HL-60/S4 treated with retinoic acid at 250 ng/mL for 4 days and 3 days (cell line): ENCODE results near the gene CD300A.

ENCODE experiments used
- in situ Hi-C: fragments of 300-500 bp; cut with MboI; formaldehyde crosslinking; loops from 2 replicates; pipeline ENCODE4 v1.7.0; 2022; ENCODE audit warnings: low sequenced_read_pairs

CD300A gene

DNA sequence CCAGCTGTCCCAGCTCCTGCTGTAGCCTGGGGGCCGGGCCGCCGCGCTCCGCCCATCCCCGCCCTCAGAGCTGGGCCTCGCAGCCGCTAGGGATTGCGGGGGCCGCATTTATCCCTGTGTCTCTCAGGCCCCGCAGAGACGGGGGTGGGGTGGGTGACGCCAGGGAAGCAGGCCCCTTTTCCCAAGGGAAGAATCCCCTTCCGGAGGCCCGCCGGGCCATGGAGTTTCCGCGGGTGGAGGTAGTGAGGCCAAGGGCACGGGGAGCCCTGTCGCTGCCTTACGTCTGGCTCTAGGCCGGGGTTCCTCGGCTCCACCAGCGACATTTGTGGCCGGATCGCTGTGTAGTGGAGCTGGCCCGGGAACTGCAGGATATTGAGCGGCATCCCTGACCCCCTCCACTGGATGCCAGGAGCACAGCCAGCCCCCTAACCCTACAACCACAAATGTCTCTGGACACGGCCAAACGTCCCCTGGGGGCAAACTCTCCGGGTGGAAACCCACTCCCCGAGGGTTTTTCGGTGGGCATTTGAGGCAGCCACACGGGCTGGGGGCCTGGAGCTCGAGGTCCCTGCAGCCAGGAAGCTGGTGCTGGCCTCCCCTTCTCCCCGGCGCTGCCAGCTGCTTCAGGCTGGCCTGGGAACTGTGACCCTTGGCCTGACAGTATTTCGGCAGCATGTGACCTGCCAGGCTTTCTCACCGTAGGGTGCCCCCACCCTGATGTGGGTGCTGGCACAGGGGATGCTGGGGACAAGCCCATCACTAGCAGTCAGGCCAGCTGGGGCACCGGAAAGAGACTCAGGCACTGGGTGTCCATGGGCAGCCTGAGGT, 12.0 kb upstream of the CD300A start:
- in situ Hi-C loops = no loop called here

DNA sequence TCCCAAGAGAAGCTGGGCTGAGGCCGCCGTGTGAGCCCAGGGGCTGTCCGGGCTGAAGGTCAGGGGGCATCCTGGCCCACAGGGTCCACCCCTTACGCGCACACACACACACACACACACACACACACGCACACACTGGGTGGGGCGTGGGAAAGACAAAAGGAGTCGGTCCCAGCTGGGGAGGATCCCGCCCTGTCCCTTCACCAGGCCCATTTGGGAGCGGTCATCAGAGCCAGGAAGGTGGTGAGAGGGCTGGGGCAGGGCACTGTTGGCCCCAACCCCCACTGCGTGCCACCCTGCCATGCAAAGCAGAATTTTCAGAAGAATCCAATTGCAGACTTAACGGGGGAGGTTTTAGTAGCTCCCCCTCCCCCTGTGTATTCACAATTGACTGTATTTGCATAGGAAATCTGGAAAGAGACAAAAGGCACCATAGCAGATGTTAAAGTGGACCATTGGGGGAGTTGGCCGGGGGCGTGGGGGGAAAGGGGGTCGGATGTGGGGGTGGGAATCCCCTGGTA, 11.3 kb upstream of the CD300A start:
- in situ Hi-C loops = no loop called here

DNA sequence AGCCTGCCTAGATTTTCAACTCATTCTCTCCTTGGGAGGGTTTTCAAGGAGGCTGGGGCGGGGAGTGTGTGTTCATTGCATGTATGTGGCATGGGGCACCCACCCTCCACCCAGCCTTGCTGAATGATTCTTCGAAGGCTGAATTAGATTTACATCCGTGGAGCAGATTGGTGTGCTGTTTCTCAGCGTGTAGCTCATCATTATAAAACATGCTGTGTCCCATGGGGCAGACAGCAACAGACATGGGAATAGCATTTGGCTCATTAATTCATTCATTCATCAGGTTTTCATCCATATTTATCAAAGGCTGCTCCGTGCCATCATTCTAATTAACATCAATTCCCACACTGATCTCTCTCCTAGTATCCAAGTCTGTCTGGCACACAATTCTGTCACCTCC, 10.6 kb upstream of the CD300A start:
- in situ Hi-C loops = no loop called here

GRCh38 chr17:74457146-74457819, 9.2 kb upstream of the CD300A start:
- in situ Hi-C loops = no loop called here

DNA sequence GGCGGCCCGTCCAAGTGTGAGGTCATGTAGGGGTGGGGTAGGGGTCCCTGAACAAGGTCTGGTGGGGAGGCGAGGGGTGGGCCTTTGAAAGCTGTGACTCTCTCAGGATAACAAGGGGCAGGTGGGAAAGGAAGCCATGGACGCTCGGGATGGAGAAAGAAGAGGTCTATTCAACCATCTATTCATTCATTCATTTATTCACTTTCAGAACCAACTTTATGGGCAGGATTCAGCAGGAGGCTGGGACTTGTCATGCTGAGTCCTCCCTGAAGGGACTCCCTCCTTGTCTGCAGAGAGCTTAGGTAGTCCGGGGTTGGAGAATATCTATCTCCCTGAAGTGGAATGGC, 8.6 kb upstream of the CD300A start:
- in situ Hi-C loops = no loop called here

DNA sequence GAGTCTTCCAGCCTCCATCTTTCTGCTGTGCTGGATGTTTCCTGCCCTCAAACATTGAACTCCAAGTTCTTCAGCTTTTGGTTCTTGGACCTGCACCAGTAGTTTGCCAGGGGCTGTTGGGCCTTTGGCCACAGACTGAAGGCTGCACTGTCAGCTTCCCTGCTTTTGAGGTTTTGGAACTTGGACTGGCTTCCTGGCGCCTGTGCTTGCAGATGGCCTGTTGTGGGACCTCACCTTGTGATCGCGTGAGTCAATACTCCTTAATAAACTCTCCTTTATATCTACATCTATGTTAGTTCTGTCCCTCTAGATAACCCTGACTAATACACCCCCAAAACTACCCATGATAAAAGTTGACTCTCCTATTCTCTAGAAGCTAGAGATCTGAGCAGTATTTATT, 7.6 kb upstream of the CD300A start:
- in situ Hi-C loops = no loop called here

DNA sequence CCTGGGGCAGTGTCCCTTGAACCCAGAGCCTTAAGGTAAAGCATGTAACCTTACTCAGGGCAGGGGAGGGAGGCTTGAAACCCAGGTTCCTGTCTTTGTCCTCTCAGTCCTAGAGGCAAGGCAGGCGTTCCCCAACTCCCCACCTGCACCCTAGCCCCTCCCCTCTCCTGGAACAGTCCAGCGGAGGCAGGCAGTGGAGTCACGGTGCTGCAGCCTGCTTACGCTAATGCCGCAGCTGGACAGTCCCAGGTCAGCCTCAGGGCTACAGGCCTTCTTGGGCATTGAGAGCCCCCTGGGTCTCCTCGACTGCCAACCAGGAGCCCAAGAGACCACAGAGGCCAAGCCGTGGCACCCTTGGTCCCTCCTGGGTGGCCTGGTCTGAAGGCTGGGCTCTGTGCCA, 6.8 kb upstream of the CD300A start:
- in situ Hi-C loops = no loop called here

DNA sequence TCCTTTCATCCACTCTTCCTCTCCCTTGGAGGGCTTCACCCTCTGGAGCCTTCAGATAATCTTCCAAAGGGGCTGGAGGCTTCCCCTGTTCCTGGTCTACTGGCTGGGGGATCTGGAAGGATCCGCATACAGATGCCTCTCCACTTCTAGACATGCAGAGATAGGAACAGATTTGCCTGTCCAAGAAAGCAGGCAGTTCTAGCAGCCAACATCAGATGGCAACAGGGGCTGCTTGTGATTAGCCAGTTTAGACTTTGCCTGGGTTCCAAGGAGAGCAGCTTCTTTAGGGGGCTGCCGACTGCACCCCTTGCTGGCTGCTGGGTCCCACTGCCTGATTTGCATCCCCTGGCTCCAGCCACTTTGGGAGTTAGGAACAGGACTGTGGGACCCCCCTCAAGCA, 6.2 kb upstream of the CD300A start:
- in situ Hi-C loops = no loop called here

DNA sequence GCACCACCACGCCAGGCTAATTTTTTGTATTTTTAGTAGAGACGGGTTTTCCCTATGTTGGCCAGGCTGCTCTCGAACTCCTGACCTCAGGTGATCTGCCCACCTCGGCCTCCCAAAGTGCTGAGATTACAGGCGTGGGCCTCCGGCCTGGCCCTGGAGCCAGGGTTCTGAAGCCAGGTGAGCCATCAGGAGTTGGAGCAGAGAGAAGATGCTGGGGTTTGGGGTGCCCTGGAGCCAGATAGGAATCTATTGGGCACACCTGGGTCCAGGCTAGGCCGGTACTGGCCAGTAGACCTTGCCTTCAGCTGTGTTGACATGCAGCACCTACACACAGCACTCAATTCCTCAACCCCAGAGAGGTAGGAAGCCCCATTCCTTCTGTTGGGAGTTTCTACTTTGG, 5.4 kb upstream of the CD300A start:
- in situ Hi-C loops = no loop called here

- in situ Hi-C loops = no loop called here
Measured at GRCh38 chr17:74461611-74462010, 4.8 kb upstream of the CD300A start.

- in situ Hi-C loops = no loop called here
Measured at GRCh38 chr17:74464730-74465377, 1.6 kb upstream of the CD300A start.

- in situ Hi-C loops = no loop called here
Measured at GRCh38 chr17:74465378-74466110, 890 bp upstream of the CD300A start.

GRCh38 chr17:74466828-74467184, 372 bp downstream of the CD300A start:
- in situ Hi-C loops = no loop called here

GRCh38 chr17:74467221-74467951, 952 bp downstream of the CD300A start:
- in situ Hi-C loops = no loop called here

GRCh38 chr17:74471341-74471740, 4.9 kb downstream of the CD300A start:
- in situ Hi-C loops = no loop called here

DNA sequence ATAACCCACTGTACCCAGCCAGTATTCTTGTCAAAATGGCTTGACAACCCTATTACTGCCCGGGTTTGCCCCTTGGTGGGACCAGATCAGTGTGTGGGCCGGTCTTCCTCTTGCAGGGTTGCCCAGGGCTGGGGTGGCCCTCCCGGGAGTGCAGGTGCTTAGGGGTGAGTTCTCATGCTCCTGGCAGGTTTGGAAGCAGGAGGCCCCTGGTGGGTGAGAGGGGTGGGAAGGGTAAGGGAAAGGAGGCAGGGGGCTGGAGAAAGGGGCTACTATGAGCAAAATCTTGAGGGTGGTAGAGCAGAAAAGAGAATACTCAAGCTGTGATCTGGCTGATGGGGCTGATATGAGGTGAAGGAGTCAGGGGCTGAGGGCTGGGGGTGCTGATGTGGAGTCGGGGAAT, 6.5 kb downstream of the CD300A start:
- in situ Hi-C loops = no loop called here

- in situ Hi-C loops = no loop called here
Measured at GRCh38 chr17:74473294-74473693, 6.9 kb downstream of the CD300A start.

- in situ Hi-C loops = no loop called here
Measured at GRCh38 chr17:74474043-74474792, 7.8 kb downstream of the CD300A start.

- in situ Hi-C loops = no loop called here
Measured at GRCh38 chr17:74475189-74475588, 8.8 kb downstream of the CD300A start.

DNA sequence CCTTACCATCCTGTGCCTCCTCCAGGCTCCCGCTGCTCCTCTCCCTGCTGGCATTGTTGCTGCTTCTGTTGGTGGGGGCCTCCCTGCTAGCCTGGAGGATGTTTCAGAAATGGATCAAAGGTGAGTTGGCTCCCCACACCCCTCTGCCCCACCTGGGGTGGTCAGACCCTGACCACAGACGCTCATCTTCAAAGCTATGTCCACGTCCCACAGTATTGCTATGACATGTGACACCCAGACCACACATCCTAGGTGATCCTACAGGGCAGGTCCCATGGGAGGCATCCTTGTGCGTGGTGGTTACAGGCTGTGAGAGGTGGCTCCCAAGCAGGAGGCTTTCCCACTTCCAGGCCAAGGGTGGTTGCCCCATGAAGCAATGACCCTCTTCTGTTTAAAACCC, 11.0 kb downstream of the CD300A start:
- in situ Hi-C loops = no loop called here
